ENCODE results near the gene CLIC4. TPM values are rescaled to one million over a fixed set of nuclear protein-coding genes. Genes with fewer than 3 reads are reported as not detected.

CLIC4 gene
- total and polyA plus RNA-seq, 2 experiments from 2014 or later: 92.5 to 308 TPM

- no peak for TF ChIP-seq EZH2 (IDR thresholded peaks at IDR 0.05; ENCODE audit: low read depth, unreplicated experiment)
- no peak for TF ChIP-seq CREB1 (CRISPR knock-in tag; IDR thresholded peaks at IDR 0.05; ENCODE audit: low read depth)
- TF ChIP-seq EZH2phosphoT487 (IDR thresholded peaks at IDR 0.05; ENCODE audit: unreplicated experiment): no peak
- no peak for TF ChIP-seq NANOG (IDR thresholded peaks at IDR 0.05; ENCODE audit: borderline replicate concordance)
These were observed 19.6 kb downstream of the CLIC4 start (continued) for GRCh38 chr1:24764848-24765247.

- H3K9me3 Mint-ChIP-seq: no peaks in the 10 kb centered on the region
- H3K27me3 Mint-ChIP-seq (ENCODE audit: insufficient read depth, low read depth, poor library complexity): no peaks in the 10 kb centered on the region
- H3K36me3 Mint-ChIP-seq (ENCODE audit: low read depth): peaks cover 7% of the 10 kb centered on the region; the same call in 2 of the 3 replicates
- no peak overlapping the region for H3K27ac ChIP-seq (ENCODE audit: low read depth)
- H3K27me3 ChIP-seq (ENCODE audit: insufficient read depth): no peaks in the 10 kb centered on the region
- peaks cover 31% of the 10 kb centered on the region for H3K4me1 ChIP-seq (ENCODE audit: insufficient read depth)
- H3K9me2 ChIP-seq (ENCODE audit: insufficient read depth): no peaks in the 10 kb centered on the region
- H2AFZ ChIP-seq: no peak overlapping the region
- peak overlapping the region; percentile 83 for H3K27ac Mint-ChIP-seq
- peaks cover 12% of the 10 kb centered on the region for H3K4me1 Mint-ChIP-seq
- peaks cover 59% of the 10 kb centered on the region for H4K20me1 ChIP-seq (replicated peaks; ENCODE audit: insufficient read depth)
- no peaks in the 10 kb centered on the region; the same call in 1 of the 2 replicates for H3F3A ChIP-seq (replicated peaks; ENCODE audit: low read depth)
- H3K4me2 ChIP-seq: no peak overlapping the region
- ATAC-seq (peak; percentile 41; the same call in 2 of the 3 replicates), DNase-seq (ENCODE audit: low spot score) (no peak)
- H3K4me3 Mint-ChIP-seq: no peak overlapping the region
- H3K36me3 ChIP-seq (ENCODE audit: insufficient read depth): no peaks in the 10 kb centered on the region
- no peak overlapping the region for H3K4me3 ChIP-seq
- H3K79me2 ChIP-seq (replicated peaks; ENCODE audit: insufficient read depth): peaks cover 100% of the 10 kb centered on the region
- TF ChIP-seq ETS1 (IDR thresholded peaks at IDR 0.05) (no peak), NANOG (IDR thresholded peaks at IDR 0.05; ENCODE audit: borderline replicate concordance) (no peak), CREB1 (CRISPR knock-in tag; IDR thresholded peaks at IDR 0.05; ENCODE audit: low read depth) (no peak), ZNF462 (CRISPR knock-in tag; IDR thresholded peaks at IDR 0.05) (no peak), CTCF (conservative IDR thresholded peaks at IDR 0.05; ENCODE audit: low read depth in 2 of 2) (no peak), ZNF331 (CRISPR knock-in tag; IDR thresholded peaks at IDR 0.05; ENCODE audit: low read depth) (no peak), STAT1 (IDR thresholded peaks at IDR 0.05; ENCODE audit: unreplicated experiment) (no peak), ZNF114 (CRISPR knock-in tag; IDR thresholded peaks at IDR 0.05) (no peak), POLR2AphosphoS5 (IDR thresholded peaks at IDR 0.05; ENCODE audit: low read depth) (no peak), EZH2phosphoT487 (IDR thresholded peaks at IDR 0.05; ENCODE audit: unreplicated experiment) (no peak), EZH2 (IDR thresholded peaks at IDR 0.05; ENCODE audit: low read depth, unreplicated experiment) (no peak)
These were observed 20.2 kb downstream of the CLIC4 start for GRCh38 chr1:24765308-24765988.

All from GM23338 (cell line).